Stomach (tissue), 9 donors: Measurements from ENCODE around the gene DLG2. TPM values are rescaled to one million over a fixed set of nuclear protein-coding genes. Genes with fewer than 3 reads are reported as not detected.

Experiments used
- DNase-seq, 2 donors: peaks; one replicate each; pipeline versions ENCODE4 v3.0.0 to v3.0.0-alpha.2; 2013 to 2019
- H3K27ac ChIP-seq, 5 donors: fragments of 200-600 bp in 4 of 5; sonication (generic) in 4 of 5; one replicate each; pipeline ENCODE4 v1.5.1; 2013 to 2019; ENCODE audit warnings: mild to moderate bottlenecking in 1 of 5, moderate library complexity in 1 of 5
- H3K27me3 ChIP-seq, 3 donors: fragments of 200-600 bp; sonication (generic); one replicate each; pipeline ENCODE4 v1.5.1; 2017 to 2019; ENCODE audit warnings: mixed run types in 1 of 3
- H3K36me3 ChIP-seq, 4 donors: fragments of 200-600 bp; sonication (generic); 1 replicate in 3 of 4; 2 replicates in 1 of 4; pipeline ENCODE4 v1.5.1; 2016 to 2019
- H3K4me1 ChIP-seq, 4 donors: fragments of 200-600 bp; sonication (generic); one replicate each; pipeline ENCODE4 v1.5.1; 2016 to 2019
- H3K4me3 ChIP-seq, 4 donors: fragments of 200-600 bp; sonication (generic) in 3 of 4; one replicate each; pipeline ENCODE4 v1.5.1; 2016 to 2019; ENCODE audit warnings: mild to moderate bottlenecking in 1 of 4
- H3K9me3 ChIP-seq, 4 donors: fragments of 200-600 bp; sonication (generic); one replicate each; pipeline ENCODE4 v1.5.1; 2016 to 2019
- CTCF ChIP-seq, 7 experiments: fragments of 450-650 bp in 4 of 7; fragments of 200-600 bp in 3 of 7; sonication (generic) in 3 of 7; IDR thresholded peaks; one replicate each; pipeline ENCODE4 v1.5.1; 2016 to 2019; ENCODE audit warnings: antibody characterized with exemption in 7 of 7, control low read depth in 2 of 7, mild to moderate bottlenecking in 1 of 7
- EP300 ChIP-seq: sonication (generic); formaldehyde crosslinking; IDR thresholded peaks from one replicate; pipeline ENCODE4 v1.6.1; 2017; ENCODE audit warnings: antibody characterized with exemption
- POLR2A ChIP-seq, 4 donors: fragments of 450-650 bp; IDR thresholded peaks; one replicate each; pipeline ENCODE4 v1.6.1; 2016; ENCODE audit warnings: antibody characterized with exemption in 4 of 4, control low read depth in 2 of 4, mild to moderate bottlenecking in 1 of 4, moderate library complexity in 1 of 4
- POLR2AphosphoS5 ChIP-seq, 3 donors: sonication (generic); formaldehyde crosslinking; IDR thresholded peaks; one replicate each; pipeline ENCODE4 v1.6.1; 2016; ENCODE audit warnings: antibody characterized with exemption in 3 of 3
- WGBS, 5 donors: extraction: QIAGEN DNeasy Blood & Tissue Kit in 3 of 5; methylation state at CpG; one replicate each; pipeline versions ENCODE4 v1.1.5 to v1.1.7; 2013 to 2018; 5-methylcytosine and 5-hydroxymethylcytosine counted together
- intact Hi-C: fragments of 100-400 bp; cut with DNase I; formaldehyde crosslinking; loops from one replicate; pipeline ENCODE4 v1.15.1; 2023; ENCODE audit warnings: low total_unique reads
- polyA plus RNA-seq, 3 donors: library from polyadenylated mRNA; stranded (reverse); fragments of 200-250 nt; gene quantifications; one replicate each; pipeline ENCODE4 v1.2.3, GENCODE V29; 2013
- total RNA-seq, 5 donors: library from RNA; depleted of rRNA; stranded (reverse); fragments of >200 nt; gene quantifications; one replicate each; pipeline versions ENCODE4 v1.1.0 to v1.2.3, GENCODE V29; 2014 to 2016
- donor health status: healthy with polysubstance abuse.
- donor health status: Bipolar disorder and iron deficiency.
- donor health status: healthy.

Gene DLG2
- total and polyA plus RNA-seq, 8 donors: 1.3 to 19.1 (median 3.5) TPM

DNA sequence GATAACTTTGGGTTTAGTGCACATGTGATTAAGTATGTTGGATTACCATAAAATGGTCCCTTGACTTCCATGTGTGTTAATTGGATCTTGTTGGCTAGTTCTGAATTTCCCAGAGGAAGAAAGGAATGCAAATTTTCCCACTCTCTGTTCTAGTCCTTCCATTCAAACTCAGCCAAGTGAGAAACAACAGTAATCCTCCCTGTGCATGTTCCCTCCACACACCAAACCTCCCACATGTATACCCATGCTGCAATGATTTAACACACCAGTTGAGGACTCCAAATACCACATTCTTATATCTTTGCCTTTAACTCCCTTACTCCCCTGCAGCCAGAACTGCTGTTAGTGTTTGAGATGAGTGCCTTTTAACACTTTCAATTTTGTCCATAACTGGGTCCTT, 1158.9 kb downstream of the DLG2 start:
- Histone ChIP-seq H3K9me3 (no peaks in the 10 kb centered on the region), H3K4me1 (no peaks in the 10 kb centered on the region), H3K4me3 (no peak overlapping the region), H3K27ac (no peak overlapping the region), H3K36me3 (no peaks in the 10 kb centered on the region), H3K27me3 (no peaks in the 10 kb centered on the region)
- intact Hi-C loops: no loop called here
- DNase-seq: no peak
- TF ChIP-seq POLR2A (IDR thresholded peaks at IDR 0.05): no peak
- no peak for TF ChIP-seq POLR2AphosphoS5 (IDR thresholded peaks at IDR 0.05)
- no peak for TF ChIP-seq CTCF (IDR thresholded peaks at IDR 0.05)
- TF ChIP-seq EP300: no peak

DNA sequence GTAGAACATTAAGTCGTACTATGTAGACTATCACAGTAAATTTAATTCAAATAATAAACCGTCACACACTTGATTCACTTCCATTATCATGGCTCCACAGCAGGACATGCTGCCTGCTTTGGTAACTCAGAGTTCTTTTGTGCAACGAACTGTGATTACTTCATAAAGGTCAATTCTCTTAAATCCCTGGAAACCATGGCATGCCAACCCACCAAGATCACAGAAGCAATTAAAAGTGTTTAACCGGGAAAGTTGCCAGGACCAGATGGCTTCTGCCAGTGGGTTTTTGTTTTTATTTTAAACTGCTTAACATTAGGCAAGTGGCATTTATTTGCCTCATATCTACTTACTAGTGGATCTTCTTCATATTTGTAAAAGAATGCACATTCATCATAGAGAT, 1162.1 kb downstream of the DLG2 start:
- no peak for TF ChIP-seq EP300
- no peak for TF ChIP-seq CTCF (IDR thresholded peaks at IDR 0.05)
- no peak for TF ChIP-seq POLR2A (IDR thresholded peaks at IDR 0.05)
- no peak for TF ChIP-seq POLR2AphosphoS5 (IDR thresholded peaks at IDR 0.05)
- no peaks in the 10 kb centered on the region for H3K27me3 ChIP-seq
- H3K4me1 ChIP-seq: no peaks in the 10 kb centered on the region
- H3K36me3 ChIP-seq: no peaks in the 10 kb centered on the region
- 53 to 66% (median 61%) methylated on average over 4 of the region's 4 CpGs for WGBS, 5 donors
- intact Hi-C loops: no loop called here
- peak in 1 of 2 donors; percentile 15 for DNase-seq
- no peak overlapping the region for H3K4me3 ChIP-seq
- no peaks in the 10 kb centered on the region for H3K9me3 ChIP-seq
- no peak overlapping the region for H3K27ac ChIP-seq

DNA sequence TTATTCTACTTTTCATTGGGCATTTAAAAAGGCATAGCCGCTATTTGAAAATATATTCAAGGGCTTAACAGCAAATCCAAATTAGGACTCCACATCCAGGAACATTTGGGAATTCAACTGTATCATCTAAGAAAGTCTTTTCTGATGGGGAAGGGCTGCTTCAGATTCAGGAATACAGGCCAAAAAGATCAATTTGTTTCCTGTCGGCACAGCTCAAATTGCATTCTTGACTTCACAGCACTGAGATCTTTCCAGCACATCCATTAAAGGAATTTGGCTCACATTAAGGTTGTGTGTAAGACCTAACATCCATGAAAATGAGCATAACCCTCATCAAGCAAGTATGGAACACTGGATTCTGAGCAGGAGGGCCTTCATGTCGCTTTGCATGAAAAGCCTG, 1171.5 kb downstream of the DLG2 start:
- H3K27me3 ChIP-seq: no peaks in the 10 kb centered on the region
- no peaks in the 10 kb centered on the region for H3K4me1 ChIP-seq
- DNase-seq: peak in 1 of 2 donors; percentile 80
- no peaks in the 10 kb centered on the region for H3K9me3 ChIP-seq
- no peak overlapping the region for H3K27ac ChIP-seq
- intact Hi-C loops: no loop called here
- 56 to 79% (median 68%) methylated on average over 3 of the region's 3 CpGs for WGBS, 5 donors
- H3K36me3 ChIP-seq: no peaks in the 10 kb centered on the region
- no peak for TF ChIP-seq CTCF (IDR thresholded peaks at IDR 0.05)
- TF ChIP-seq EP300: no peak
- TF ChIP-seq POLR2AphosphoS5 (IDR thresholded peaks at IDR 0.05): no peak
- no peak for TF ChIP-seq POLR2A (IDR thresholded peaks at IDR 0.05)
- no peak overlapping the region for H3K4me3 ChIP-seq

- Histone ChIP-seq H3K27ac (no peak overlapping the region), H3K9me3 (no peaks in the 10 kb centered on the region), H3K27me3 (no peaks in the 10 kb centered on the region), H3K4me1 (no peaks in the 10 kb centered on the region), H3K4me3 (no peak overlapping the region), H3K36me3 (no peaks in the 10 kb centered on the region)
- intact Hi-C loops: no loop called here
- no peak for TF ChIP-seq POLR2A (IDR thresholded peaks at IDR 0.05)
- no peak for TF ChIP-seq POLR2AphosphoS5 (IDR thresholded peaks at IDR 0.05)
- no peak for TF ChIP-seq EP300
- TF ChIP-seq CTCF (IDR thresholded peaks at IDR 0.05): no peak
- no peak for DNase-seq
These were observed 1174.9 kb downstream of the DLG2 start for GRCh38 chr11:84452211-84452610.

- H3K9me3 ChIP-seq: peaks cover 0 to 4% (median 0%) of the 10 kb centered on the region in 4 donors
- TF ChIP-seq CTCF (IDR thresholded peaks at IDR 0.05): no peak
- TF ChIP-seq EP300: no peak
- no peak for TF ChIP-seq POLR2A (IDR thresholded peaks at IDR 0.05)
- TF ChIP-seq POLR2AphosphoS5 (IDR thresholded peaks at IDR 0.05): no peak
These were observed 1188.6 kb downstream of the DLG2 start for GRCh38 chr11:84438565-84438964.

More at GRCh38 chr11:84438565-84438964, 1188.6 kb downstream of the DLG2 start:
- no peak for DNase-seq
- no peak overlapping the region for H3K27ac ChIP-seq
- H3K36me3 ChIP-seq: no peaks in the 10 kb centered on the region
- intact Hi-C loops: no loop called here
- H3K4me3 ChIP-seq: no peak overlapping the region
- peaks cover 0 to 11% (median 0%) of the 10 kb centered on the region in 4 donors for H3K4me1 ChIP-seq
- H3K27me3 ChIP-seq: no peaks in the 10 kb centered on the region
